Muscle layer of colon (tissue), 2 donors: Measurements from ENCODE around the gene ACVR2B.
"Not testable (repeated sequence)": the region's sequence is repeated elsewhere in the genome, so short reads cannot be mapped to it uniquely, and the experiment has no call there.

Experiments used
- H3K27ac ChIP-seq: one replicate; pipeline ENCODE4 v1.7.0; 2013; ENCODE audit warnings: low read depth, mild to moderate bottlenecking, low read length, moderate library complexity
- H3K27me3 ChIP-seq, 2 donors: one replicate each; pipeline ENCODE4 v1.7.0; 2013; ENCODE audit warnings: low read length in 2 of 2, mild to moderate bottlenecking in 2 of 2; ENCODE audit not compliant: insufficient read depth in 2 of 2, control insufficient read depth in 1 of 2
- H3K36me3 ChIP-seq: one replicate; pipeline ENCODE4 v1.7.0; 2013; ENCODE audit warnings: mild to moderate bottlenecking, low read length; ENCODE audit not compliant: insufficient read depth
- H3K4me1 ChIP-seq: one replicate; pipeline ENCODE4 v1.7.0; 2013; ENCODE audit warnings: mild to moderate bottlenecking, low read length; ENCODE audit not compliant: insufficient read depth
- H3K4me3 ChIP-seq, 2 donors: one replicate each; pipeline ENCODE4 v1.7.0; 2013; ENCODE audit warnings: low read length in 2 of 2, low read depth in 1 of 2, mild to moderate bottlenecking in 1 of 2, moderate library complexity in 1 of 2
- H3K9ac ChIP-seq: one replicate; pipeline ENCODE4 v1.7.0; 2013; ENCODE audit warnings: low read length
- H3K9me3 ChIP-seq: one replicate; pipeline ENCODE4 v1.7.0; 2013; ENCODE audit warnings: mild to moderate bottlenecking, low read length
- donor health status: abdominal sarcoma.
- donor health status: Adenocarcinoma of cecum.

The ACVR2B gene

GRCh38 chr3:38453075-38453912, at the start of gene ACVR2B:
Gene ACVR2B, plus strand, starts transcription at chr3:38453890. Its CDS starts 433 bp downstream, at chr3:38454323.
- no peaks in the 10 kb centered on the region for H3K27me3 ChIP-seq
- peak within 1 kb of the TSS; percentile 84 to 95 for H3K4me3 ChIP-seq
- peak within 1 kb of the TSS; percentile 85 for H3K27ac ChIP-seq
- no peaks in the 10 kb centered on the region for H3K36me3 ChIP-seq
- peaks cover 20% of the 10 kb centered on the region for H3K4me1 ChIP-seq
- H3K9me3 ChIP-seq, result no peaks in the 10 kb centered on the region
- no peak within 1 kb of the TSS for H3K9ac ChIP-seq

- H3K36me3 ChIP-seq, result peaks cover 7% of the 10 kb centered on the region
- H3K27me3 ChIP-seq, result no peaks in the 10 kb centered on the region
- no peak overlapping the region for H3K9ac ChIP-seq
- no peaks in the 10 kb centered on the region for H3K4me1 ChIP-seq
- no peak overlapping the region for H3K27ac ChIP-seq
- H3K4me3 ChIP-seq, result no peak overlapping the region
- H3K9me3 ChIP-seq, result no peaks in the 10 kb centered on the region
Measured at GRCh38 chr3:38404286-38404685, 49.4 kb upstream of the ACVR2B start.

GRCh38 chr3:38411591-38411990, 42.1 kb upstream of the ACVR2B start:
- Histone ChIP-seq H3K9me3 (no peaks in the 10 kb centered on the region), H3K4me1 (no peaks in the 10 kb centered on the region), H3K4me3 (no peak overlapping the region), H3K27ac (no peak overlapping the region), H3K27me3 (no peaks in the 10 kb centered on the region), H3K36me3 (no peaks in the 10 kb centered on the region), H3K9ac (no peak overlapping the region)

GRCh38 chr3:38420758-38421157, 32.9 kb upstream of the ACVR2B start:
- H3K4me3 ChIP-seq, H3K9ac ChIP-seq, H3K27ac ChIP-seq, H3K9me3 ChIP-seq, H3K27me3 ChIP-seq, H3K4me1 ChIP-seq, H3K36me3 ChIP-seq: not testable (repeated sequence)

GRCh38 chr3:38421679-38422336, 31.9 kb upstream of the ACVR2B start:
- H3K9ac ChIP-seq, result no peak overlapping the region
- H3K27me3 ChIP-seq, result no peaks in the 10 kb centered on the region
- no peak overlapping the region for H3K27ac ChIP-seq
- no peaks in the 10 kb centered on the region for H3K36me3 ChIP-seq
- H3K4me3 ChIP-seq, result no peak overlapping the region
- no peaks in the 10 kb centered on the region for H3K4me1 ChIP-seq
- H3K9me3 ChIP-seq, result no peaks in the 10 kb centered on the region

- H3K36me3 ChIP-seq, H3K27ac ChIP-seq, H3K9me3 ChIP-seq: not testable (repeated sequence)
Measured at GRCh38 chr3:38426798-38427426, 26.8 kb upstream of the ACVR2B start.

GRCh38 chr3:38432871-38433658, 20.6 kb upstream of the ACVR2B start:
- not testable (repeated sequence) for H3K9ac ChIP-seq, H3K27ac ChIP-seq, H3K36me3 ChIP-seq, H3K4me1 ChIP-seq, H3K9me3 ChIP-seq, H3K4me3 ChIP-seq, H3K27me3 ChIP-seq

More at GRCh38 chr3:38426798-38427426, 26.8 kb upstream of the ACVR2B start:
- H3K4me3 ChIP-seq, H3K27me3 ChIP-seq, H3K9ac ChIP-seq, H3K4me1 ChIP-seq: not testable (repeated sequence)

- H3K27me3 ChIP-seq, H3K27ac ChIP-seq, H3K9me3 ChIP-seq, H3K4me1 ChIP-seq, H3K9ac ChIP-seq, H3K4me3 ChIP-seq, H3K36me3 ChIP-seq: not testable (repeated sequence)
Measured at GRCh38 chr3:38433661-38434060, 20.0 kb upstream of the ACVR2B start.

GRCh38 chr3:38438436-38439069, 15.1 kb upstream of the ACVR2B start:
- H3K36me3 ChIP-seq, H3K4me1 ChIP-seq, H3K27me3 ChIP-seq, H3K4me3 ChIP-seq, H3K9me3 ChIP-seq, H3K27ac ChIP-seq, H3K9ac ChIP-seq: not testable (repeated sequence)

- not testable (repeated sequence) for H3K27me3 ChIP-seq, H3K36me3 ChIP-seq, H3K9ac ChIP-seq, H3K4me3 ChIP-seq, H3K27ac ChIP-seq, H3K4me1 ChIP-seq, H3K9me3 ChIP-seq
Measured at GRCh38 chr3:38443205-38443604, 10.5 kb upstream of the ACVR2B start.
